GM21825 (cell line): ENCODE results near the gene KIAA0513.
"Not testable (repeated sequence)": the region's sequence is repeated elsewhere in the genome, so short reads cannot be mapped to it uniquely, and the experiment has no call there.

ENCODE experiments used
- ATAC-seq: cut with Tn5 transposase; IDR thresholded peaks from one replicate; pipeline ENCODE4 v1.9.1; 2021; ENCODE audit warnings: mild to moderate bottlenecking, moderate library complexity; ENCODE audit not compliant: unreplicated experiment

Gene KIAA0513

DNA sequence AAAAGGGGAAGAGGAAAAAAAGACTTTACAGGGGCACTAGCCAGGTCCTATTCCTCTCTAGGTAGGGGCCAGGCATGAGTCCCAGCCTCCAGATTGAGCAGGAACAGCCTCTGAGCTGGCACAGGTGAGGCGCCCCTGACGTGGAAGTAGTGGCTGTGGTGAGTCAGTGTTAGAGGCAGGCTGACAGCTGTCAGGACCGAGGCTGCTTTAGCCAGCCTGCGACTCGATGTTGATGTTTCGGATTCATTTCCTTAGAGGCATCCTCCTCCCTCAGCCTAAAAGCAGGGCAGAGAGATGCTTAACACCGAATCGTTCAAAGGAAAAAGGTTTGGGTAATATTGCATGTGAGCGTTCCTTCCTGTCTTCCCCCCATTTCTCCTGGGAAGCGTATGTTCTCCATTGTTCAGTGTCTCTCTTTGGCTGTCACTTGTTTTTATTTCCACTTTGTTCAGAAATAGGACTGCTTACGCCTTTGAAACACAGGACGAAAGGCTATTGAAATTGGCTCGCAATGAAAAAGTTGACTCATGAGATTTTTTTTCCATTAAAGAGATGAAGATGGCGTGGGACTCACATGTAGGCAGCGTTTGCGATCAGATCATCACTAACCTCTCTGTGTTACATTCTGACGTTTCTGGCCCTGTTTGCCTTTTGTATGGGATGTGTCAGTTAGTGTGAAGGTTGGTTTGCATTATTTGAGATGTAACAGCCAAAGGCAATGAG is 1.3 kb downstream of the KIAA0513 start:
- no peak for ATAC-seq

DNA sequence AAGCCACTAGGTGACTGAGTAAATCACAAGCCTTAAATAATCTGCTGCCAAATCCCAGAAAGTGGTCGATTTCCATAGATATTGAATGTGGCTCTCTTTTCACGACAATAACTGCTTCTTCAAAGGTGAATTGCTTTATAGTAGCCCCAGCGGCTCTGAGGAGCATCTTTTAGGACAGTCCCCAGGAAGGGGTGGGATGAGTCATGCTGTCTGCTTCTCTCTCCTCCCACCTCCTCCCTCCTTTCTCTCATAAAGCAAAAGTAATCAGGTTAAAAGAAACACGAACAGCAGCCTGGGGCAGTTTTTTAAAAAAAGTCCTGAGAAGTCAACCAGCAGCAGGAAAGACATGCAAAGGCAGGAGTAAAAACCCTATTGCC is 1.8 kb downstream of the KIAA0513 start:
- ATAC-seq, result peak; percentile 39

DNA sequence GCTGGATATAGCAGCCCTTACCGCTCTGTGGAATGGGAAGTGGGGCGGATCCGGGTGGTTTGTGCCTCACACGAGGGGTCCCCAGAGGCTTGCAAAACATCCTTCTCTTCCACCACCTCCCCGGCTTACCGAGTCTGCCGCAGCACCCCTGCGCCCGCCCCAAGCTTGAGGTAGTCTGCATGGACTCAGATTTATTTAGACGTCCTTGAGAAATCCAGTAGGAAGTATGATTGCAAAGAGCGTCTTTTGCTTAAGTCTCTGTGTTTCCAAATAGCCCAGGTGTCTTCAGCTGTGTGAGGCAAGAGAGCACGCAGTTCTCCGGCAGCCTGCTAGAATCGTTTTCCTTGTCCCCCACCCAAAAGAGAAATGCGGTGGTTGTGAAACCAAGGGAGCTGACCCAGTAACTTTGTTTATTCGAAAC is 2.4 kb downstream of the KIAA0513 start:
- ATAC-seq, result no peak

DNA sequence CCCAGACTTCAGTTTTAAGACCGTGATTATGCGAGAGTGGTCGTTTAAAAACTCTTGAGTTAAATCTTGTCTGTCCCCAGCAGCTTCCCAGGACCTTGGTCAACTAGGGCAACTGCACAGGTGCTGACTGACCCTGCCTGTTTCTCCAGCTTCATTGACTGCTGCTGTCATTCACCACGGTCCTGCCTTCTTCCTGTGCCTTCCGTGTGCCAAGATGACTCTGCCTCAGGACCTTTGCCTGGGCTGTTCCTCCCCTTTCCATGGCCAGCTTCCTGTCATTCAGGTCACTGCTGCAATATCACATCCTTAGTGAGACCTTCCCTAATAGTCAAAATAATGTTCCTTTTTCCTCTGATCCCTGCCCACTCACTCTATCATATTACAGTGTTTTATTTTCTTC is 3.9 kb downstream of the KIAA0513 start:
- no peak for ATAC-seq

GRCh38 chr16:85032187-85032586 is 4.6 kb downstream of the KIAA0513 start:
- not testable (repeated sequence) for ATAC-seq

DNA sequence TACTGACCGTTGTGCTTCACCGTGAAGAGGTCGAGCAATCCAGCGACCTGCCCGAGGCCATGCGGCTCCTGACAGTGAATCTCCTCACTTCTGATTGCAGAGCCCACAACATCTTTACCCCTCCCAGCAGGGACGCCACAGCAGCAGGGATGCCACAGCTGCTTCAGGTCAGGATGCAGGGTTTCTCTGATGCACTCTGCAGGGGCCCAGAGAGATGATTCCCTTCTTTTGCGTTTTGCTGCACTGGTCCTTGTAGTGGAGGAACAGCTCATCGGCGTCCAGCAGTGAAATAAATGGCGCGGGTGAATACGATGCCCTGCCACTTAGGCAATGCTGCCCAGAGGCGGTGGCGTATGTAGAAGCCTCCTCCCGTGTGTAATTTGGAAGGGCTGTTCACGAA is 5.6 kb downstream of the KIAA0513 start:
- ATAC-seq, result no peak

DNA sequence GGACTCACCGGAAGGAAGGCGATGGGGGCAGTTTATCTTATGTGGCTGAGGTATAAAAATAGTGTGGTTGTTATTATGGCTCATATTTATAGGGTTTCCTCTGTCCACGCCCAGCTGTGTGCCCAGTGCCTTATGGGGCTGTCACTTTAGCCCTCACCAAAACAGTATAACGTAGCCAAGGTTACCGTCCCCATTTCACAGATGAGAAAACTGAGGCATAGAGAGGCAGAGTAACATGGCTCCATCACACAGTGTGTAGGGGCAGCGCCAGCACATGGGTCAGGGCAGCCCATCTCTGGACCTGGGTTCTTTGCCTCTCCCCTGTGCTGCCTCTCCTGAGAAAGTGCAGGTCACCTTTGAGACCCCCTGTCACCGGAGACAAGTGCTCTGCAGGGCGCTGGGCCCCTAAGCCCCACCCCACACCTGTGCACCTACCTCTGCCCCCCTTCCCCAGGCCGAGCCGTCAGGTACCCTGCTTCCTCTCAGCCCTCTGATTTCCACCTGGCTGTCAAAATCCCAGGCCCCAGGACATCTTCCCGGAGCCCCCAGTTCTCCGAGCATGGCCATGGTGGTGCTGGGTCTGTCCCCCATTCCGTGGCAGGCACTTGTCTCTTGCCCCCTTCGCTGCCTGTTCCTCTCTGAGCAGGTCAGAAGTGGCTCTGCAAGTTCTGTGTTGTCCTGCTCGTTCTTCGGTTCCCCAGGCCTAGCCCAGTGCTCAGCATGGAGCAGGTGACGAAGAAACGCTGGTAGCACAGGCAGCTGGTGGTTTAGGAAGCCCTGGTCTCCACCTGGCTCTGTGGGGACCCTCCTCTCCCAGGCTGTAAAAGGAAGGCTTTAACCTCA is 7.2 kb downstream of the KIAA0513 start:
- no peak for ATAC-seq

GRCh38 chr16:85036236-85037049 is 8.8 kb downstream of the KIAA0513 start:
- no peak for ATAC-seq

DNA sequence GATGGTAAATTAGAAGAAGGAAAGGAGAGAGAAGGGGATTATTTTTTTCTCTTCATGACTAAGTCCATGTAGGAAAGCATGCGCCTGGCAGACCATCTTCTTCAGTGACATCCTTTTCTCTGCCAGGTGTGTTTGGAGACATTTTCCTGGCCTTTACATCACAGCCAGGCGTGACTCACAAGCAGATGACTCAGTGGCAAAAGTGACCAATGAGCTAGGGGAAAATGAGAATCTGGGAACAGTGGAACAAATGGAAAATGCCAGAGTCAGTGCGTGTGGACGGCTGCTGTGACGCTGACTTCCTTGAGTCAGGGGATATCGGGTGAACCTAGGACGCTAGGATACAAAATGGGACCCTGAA is 9.4 kb downstream of the KIAA0513 start:
- ATAC-seq, result no peak

DNA sequence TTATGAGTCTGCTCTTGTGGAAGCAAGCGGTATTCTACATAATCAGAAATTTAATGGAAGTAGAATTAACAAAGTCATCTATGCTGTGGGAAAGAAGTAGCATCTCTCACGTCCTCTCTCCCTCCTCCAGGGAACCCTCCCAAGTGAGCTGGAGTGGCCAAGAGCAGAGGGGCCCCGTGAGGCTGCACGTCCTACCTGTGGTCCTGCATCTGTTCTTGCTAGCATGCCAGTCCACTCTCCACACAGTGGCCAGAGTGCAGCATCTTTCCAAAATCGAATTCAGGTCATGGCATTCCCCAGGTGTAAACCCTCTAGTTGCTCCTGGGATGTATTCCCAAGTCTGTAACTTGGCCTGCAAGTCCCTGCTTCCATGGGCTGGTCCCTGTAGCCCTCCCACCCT is 10.1 kb downstream of the KIAA0513 start:
- no peak for ATAC-seq

DNA sequence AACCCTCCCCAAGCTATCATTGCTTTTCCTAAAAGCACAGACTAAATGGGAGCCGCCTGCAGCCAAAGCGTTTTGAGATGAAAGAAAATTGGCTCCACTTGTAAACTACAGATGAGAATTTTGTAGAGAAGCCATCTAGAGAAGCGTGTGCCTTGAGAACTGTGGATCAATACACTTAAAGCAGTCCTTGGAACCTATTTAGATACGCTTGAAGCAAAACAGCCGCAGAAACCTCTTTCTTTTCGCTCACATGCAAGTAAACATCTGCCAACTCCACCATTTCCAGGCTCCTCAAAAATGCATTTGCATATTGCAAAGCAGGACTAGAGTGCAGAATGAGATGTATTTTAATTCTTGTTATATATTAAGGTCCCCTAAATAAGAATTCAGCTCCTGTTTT is 13.1 kb downstream of the KIAA0513 start:
- ATAC-seq, result no peak

DNA sequence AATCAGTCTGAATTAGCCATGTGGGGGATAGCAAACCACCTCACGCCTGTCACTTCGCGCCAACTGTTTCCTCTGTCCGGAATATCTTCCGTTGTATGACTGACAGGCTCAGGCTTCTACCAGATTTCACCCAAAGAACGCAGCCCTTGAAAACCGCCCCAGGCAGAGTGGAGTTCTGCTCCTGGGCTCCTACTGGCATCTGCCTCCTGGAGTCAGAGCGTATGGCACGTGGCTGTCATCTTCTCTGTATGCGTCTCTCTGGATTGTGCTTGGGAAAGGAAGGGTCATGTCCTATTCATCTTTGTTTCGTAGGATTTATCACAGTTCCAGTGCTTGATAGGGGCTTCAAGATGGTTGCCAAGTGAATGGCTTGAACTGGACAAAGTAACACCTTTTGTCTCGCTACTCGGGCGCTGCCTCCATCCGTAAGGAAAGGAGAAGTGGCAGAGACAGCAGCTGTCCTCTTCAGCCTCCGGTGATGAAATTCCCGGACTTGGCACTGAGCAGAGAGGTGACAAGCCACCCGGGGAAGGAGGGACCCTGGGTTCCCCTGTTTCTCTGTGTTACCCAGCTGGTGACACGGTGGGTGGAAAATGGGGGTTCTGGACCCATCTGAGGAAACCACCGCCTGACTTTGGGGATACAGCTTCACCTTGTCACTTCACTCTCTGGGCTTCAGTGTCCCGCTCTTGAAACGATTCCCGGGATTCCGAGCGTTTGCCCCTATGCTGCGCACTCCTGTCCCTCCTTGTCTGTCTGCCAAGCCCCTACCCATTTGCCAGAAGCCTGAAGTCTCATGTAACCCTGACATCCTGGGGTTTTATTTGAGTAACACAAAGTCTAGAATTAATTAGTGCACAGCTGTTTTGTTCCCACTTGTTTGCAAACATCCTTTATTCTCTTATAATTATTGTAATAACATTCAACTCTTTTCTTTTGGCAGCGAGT is 13.9 kb downstream of the KIAA0513 start:
- ATAC-seq, result no peak

GRCh38 chr16:85042167-85042526 is 14.6 kb downstream of the KIAA0513 start:
- no peak for ATAC-seq

DNA sequence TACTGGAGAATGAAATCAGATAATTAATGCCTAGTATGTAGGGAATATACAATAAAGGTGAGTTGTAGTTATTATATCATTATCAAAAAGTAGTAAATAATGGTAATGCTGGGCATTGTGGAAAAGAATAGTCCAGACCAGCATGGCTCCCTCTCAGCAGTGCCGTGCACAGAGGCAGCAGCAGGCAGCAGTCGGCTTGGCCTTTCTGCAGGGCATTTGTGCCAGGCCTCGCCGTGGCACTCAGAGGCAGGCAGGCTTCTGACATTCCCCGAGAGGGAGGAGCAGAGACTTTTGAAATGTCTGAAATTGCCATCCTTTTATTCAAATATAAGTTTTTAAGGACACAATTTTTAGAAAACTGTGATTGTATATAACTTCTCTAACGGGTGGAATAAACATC is 15.0 kb downstream of the KIAA0513 start:
- ATAC-seq, result no peak

DNA sequence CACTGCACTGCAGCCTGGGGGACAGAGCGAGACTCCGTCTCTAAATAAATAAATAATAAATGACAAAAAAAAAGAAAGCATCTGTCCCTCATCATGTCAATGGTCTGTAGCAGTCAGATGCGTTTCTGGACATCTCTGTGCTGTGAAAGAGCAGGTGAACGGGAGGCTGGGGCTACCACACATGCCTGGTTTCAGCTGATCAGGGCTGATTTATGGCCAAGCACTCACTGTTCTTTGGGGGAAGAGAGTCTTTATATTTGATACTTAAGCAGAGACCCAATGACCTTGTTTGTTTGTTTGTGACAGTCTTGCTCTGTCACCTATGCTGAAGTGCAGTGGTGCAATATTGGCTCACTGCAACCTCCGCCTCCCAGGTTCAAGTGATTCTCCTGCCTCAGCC is 17.5 kb downstream of the KIAA0513 start:
- no peak for ATAC-seq

DNA sequence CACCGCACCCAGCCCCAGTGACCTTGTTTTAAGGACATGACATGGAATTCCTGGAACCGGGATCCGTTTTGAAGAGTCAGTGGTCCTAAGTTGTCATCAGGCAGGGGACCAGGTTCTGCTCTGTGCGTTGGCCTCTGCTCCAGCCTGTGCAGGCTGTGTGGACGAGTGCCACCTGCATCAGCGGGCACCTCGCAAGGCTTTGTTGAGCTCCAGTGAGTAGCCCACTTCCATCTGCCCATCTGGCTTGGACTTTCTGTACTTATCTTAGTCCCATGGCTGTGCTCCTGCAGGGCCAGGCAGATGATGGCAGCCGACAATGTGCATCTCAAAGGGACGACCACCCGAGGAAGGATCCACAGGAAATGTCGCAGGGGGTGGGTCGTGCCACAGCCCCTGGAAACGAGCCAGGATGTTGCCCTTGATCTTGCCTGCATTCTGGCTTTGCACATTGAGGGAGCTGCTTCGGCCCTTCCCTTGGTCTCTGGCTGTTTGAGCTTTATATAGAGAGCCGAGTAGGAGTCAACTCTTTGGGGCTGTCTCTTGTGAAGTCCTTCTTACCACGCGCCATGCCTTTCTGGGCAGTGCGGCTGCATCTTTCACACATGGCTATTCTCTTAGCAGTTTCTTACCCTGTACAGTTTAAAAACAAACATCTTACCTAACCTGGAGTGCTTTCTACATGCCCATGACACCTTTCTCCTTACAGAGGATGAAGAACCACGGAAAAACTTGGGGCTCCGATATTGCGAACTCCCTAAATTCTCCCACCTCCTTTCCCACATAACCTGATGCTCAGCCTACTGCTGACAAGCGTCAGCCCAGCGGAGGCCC is 18.3 kb downstream of the KIAA0513 start:
- no peak for ATAC-seq

DNA sequence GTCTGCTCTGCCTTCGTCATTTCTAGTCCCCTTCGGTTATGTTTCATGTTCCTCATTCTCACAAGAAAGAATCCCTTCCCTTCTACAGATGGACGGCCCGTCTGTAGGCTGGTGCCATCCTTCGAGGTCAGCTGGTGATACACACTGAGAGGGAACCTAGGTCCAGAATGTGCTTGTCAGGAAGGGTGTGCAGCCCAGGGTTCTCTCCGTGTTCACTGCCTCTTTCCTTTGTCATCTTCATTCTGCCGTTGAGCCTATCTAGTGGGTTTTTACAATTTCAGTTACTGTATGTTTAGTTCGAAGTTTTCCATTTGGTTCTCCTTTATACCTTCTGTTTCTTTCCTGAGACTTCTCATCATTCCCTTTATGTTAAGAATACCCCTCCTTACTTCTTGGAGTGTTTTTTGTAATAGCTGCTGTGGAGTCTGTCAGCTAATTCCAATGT is 18.9 kb downstream of the KIAA0513 start:
- ATAC-seq, result no peak

DNA sequence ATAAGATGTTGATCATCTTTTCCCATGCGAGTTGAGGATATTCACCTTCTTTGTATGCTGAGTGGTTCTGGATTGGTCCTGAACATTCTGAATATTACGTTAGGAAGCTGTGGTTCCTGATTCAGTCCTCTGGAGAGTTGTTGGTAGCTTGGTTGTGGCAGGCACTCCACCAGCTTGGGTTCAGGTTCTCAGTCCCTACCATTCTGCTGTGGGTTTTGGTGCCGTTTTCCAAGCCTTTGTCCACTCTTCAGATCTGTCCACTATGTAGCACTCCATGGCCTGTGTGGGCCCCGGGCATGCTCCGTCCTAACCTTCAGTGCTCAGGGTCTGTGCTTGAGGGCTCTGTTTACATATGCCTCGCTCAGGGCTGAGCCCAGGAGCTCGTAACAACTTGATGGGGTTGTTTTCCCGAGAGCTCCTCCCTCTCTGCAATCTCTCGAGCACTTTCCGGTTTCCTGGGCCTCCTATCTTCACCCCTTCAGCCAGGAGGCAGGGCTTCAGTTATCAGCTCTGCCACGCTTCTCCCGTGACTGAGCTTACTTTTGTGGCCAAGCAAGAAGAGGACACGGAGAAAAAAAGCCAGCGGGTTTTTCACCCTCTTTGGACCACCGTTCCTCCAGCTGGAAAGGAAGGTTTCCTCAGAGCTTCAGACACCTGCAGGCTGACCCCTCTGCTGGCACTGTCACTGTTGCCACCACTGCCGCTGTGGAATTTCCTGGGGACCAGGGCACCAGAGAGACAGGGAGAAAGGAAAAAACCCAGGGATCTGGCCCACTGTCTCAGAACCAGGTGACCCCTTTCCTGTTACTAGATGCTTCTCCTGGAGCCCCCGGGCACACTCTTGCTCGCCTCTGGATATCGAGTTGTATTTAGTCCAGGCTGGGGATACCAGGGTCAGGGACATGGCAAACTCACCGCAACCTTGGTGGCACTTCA is 19.6 kb downstream of the KIAA0513 start:
- ATAC-seq, result no peak
